ENCODE data around the gene CAMTA1.
"Not testable (repeated sequence)": the region's sequence is repeated elsewhere in the genome, so short reads cannot be mapped to it uniquely, and the experiment has no call there.

CAMTA1 gene

DNA sequence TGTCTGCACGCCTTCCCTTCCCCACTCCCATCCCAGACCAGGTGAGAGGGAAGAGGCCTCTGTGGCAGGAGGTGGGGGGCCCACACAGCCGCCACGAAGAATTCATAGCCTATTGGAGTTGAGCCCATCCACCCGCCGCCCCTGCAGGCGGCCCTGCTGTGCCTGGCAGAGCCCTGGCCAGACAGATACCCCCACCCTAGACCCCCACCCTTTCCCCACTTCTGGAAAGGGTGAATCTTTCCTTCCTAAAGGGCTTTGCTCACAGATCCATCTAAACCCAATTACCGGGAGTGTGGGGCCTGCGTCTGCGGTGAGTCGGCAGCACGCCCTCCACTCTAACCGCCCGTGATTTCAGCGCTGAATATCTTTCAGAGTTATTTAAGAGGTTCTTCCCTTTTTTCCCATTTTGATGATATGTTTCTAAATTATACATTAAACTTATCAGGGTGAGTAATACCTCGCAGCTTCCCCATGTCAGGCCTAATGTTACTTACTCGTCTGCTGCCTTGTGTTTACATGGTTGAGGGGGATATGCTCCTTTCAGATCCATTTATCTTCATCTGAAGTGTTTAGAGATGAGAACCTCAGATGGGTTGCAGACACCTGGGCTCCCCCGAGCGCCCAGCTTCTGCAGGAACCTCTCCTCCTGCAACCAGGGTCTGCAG lies 802.0 kb downstream of the CAMTA1 start:
- no peak for DNase-seq (ENCODE audit: low read depth)
- no peak overlapping the region for H3K4me3 ChIP-seq (ENCODE audit: low read depth, low read length)

- no peak overlapping the region for H3K4me3 ChIP-seq (ENCODE audit: low read depth, low read length)
- no peak for DNase-seq (ENCODE audit: low read depth)
These were observed 802.7 kb downstream of the CAMTA1 start for GRCh38 chr1:7587773-7588456.

GRCh38 chr1:7588457-7588827 lies 803.2 kb downstream of the CAMTA1 start:
- no peak for DNase-seq (ENCODE audit: low read depth)
- H3K4me3 ChIP-seq (ENCODE audit: low read depth, low read length) = no peak overlapping the region

DNA sequence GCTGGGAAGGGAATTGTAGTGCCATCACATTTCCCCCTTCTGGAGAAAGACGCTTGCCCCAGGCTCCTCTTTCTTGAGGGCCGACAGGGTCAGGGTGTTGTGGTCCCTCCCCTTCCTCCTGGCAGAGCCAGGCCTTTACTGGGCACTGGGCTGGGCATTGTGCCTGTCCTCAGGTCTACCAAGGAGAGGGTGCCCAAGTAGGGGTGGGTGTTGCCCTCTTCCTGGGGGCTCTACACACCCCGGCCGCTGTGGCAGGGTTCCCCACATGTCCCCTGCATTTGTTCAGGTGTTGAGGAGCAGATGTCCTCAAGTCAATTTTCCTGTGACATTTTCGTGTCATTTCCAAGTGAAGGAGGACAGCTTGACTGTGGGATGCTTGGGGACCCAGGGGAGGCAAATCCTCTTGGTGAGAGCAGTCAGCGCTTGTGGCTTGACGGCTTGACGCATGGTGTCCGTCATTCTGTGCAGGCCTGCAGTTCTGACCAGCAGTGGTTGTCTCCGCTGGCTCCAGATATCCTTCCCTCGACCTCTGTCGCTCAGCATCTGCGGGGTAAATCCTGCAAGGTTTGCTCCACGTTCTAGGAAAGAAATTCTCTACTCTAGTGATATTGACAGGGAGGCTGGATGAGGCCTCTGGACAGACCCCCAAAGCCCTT lies 804.0 kb downstream of the CAMTA1 start:
- H3K4me3 ChIP-seq (ENCODE audit: low read depth, low read length) = no peak overlapping the region
- no peak for DNase-seq (ENCODE audit: low read depth)

- no peak overlapping the region for H3K4me3 ChIP-seq (ENCODE audit: low read depth, low read length)
- no peak for DNase-seq (ENCODE audit: low read depth)
These were observed 804.6 kb downstream of the CAMTA1 start for GRCh38 chr1:7589774-7590425.

- DNase-seq (ENCODE audit: low read depth) = no peak
- H3K4me3 ChIP-seq (ENCODE audit: low read depth, low read length) = no peak overlapping the region
These were observed 805.2 kb downstream of the CAMTA1 start for GRCh38 chr1:7590426-7590790.

- H3K4me3 ChIP-seq (ENCODE audit: low read depth, low read length) = no peak overlapping the region
- no peak for DNase-seq (ENCODE audit: low read depth)
These were observed 806.3 kb downstream of the CAMTA1 start for GRCh38 chr1:7591565-7591964.

GRCh38 chr1:7592120-7592798 lies 807.0 kb downstream of the CAMTA1 start:
- H3K4me3 ChIP-seq (ENCODE audit: low read depth, low read length) = no peak overlapping the region
- DNase-seq (ENCODE audit: low read depth) = no peak

- H3K4me3 ChIP-seq (ENCODE audit: low read depth, low read length) = no peak overlapping the region
- no peak for DNase-seq (ENCODE audit: low read depth)
These were observed 808.9 kb downstream of the CAMTA1 start for GRCh38 chr1:7594002-7594713.

DNA sequence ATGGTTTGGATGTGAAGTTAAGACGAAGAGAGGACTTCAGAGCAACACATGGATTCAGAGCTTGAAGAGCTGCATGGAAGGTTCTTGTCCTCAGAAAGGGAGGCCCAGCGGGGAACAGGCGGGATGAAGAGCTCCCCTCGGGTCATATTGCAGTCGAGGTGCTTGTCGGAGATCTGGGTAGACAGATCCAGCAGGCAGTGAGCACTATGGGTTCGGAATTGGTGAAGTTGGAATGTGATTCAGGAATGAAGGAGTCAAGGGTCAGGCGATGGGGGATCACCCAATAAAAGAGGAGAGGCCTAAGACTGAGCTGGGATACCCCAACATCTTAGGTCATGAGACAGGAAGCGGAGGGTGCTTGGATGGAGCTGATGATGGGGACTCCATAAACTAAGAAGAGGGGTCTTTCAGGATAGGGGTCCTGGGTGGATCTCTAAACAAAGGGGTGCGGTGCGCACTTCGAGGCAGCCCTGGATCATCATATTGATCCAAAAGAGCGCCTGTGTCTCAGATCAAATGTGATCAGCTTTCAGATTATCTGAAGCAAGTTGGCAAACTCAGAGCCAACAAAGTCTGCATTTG lies 809.6 kb downstream of the CAMTA1 start:
- H3K4me3 ChIP-seq (ENCODE audit: low read depth, low read length) = no peak overlapping the region
- no peak for DNase-seq (ENCODE audit: low read depth)

- no peak for DNase-seq (ENCODE audit: low read depth)
- H3K4me3 ChIP-seq (ENCODE audit: low read depth, low read length) = no peak overlapping the region
These were observed 810.1 kb downstream of the CAMTA1 start for GRCh38 chr1:7595336-7595735.

DNA sequence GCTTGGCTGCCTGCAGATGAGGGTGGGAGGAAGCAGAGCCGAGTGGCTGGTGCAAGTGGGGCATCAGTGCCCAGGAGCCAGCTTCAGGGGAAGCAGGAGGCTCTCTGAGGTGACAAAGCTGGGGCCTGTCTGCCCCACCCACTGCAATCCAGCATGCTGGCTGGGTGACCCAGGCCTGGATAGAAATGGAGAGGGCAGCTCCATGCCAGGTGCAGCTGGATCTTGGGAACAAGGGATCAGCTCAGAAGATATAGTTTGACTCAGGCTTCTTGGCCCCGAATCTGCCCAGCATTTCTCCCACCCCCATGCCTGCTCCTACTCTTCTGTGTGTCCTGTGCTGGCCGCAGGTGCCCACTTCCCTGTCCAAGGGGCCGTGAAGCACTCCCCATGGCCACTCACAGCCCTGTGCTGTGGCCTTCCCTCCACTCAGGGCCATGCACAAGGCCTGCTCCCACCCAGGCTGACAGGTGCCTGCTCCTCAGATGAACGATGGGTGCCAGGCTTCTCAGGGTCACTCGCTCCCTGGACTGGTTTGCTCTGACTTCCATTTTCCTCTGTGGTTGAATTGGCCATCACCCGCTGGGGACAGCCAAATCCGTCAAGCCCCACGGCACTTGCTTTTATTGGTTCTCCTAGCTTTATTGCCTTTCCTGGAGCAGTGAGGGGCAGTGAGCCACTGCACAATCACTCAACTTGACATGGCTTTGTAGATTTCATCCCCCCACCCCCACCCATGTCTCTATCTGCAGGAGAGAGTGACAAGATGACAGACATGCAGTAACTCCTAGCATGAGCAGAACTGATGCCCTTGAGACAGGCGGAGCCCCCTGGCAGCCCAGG lies 811.1 kb downstream of the CAMTA1 start:
- no peak for DNase-seq (ENCODE audit: low read depth)

GRCh38 chr1:7598058-7598457 lies 812.8 kb downstream of the CAMTA1 start:
- DNase-seq (ENCODE audit: low read depth); H3K4me3 ChIP-seq (ENCODE audit: low read depth, low read length): not testable (repeated sequence)

More for the DNA sequence above, 811.1 kb downstream of the CAMTA1 start:
- no peak overlapping the region for H3K4me3 ChIP-seq (ENCODE audit: low read depth, low read length)

GRCh38 chr1:7604906-7605305 lies 819.7 kb downstream of the CAMTA1 start:
- DNase-seq (ENCODE audit: low read depth); H3K4me3 ChIP-seq (ENCODE audit: low read depth, low read length): not testable (repeated sequence)

GRCh38 chr1:7606096-7606495 lies 820.8 kb downstream of the CAMTA1 start:
- no peak overlapping the region for H3K4me3 ChIP-seq (ENCODE audit: low read depth, low read length)
- no peak for DNase-seq (ENCODE audit: low read depth)

GRCh38 chr1:7607097-7607496 lies 821.8 kb downstream of the CAMTA1 start:
- no peak overlapping the region for H3K4me3 ChIP-seq (ENCODE audit: low read depth, low read length)
- no peak for DNase-seq (ENCODE audit: low read depth)

GRCh38 chr1:7608628-7609305 lies 823.5 kb downstream of the CAMTA1 start:
- no peak for DNase-seq (ENCODE audit: low read depth)
- no peak overlapping the region for H3K4me3 ChIP-seq (ENCODE audit: low read depth, low read length)
